SK-N-SH treated with all-trans-retinoic acid at 6 μM for 48 hours (cell line): ENCODE data around the gene SNX27.

ENCODE experiments used
- ESRRG ChIP-seq: fragments of 250-450 bp; sonication (Bioruptor Pico); IDR thresholded peaks from 2 replicates; pipeline ENCODE4 v1.6.1; 2021; ENCODE audit warnings: mild to moderate bottlenecking
- PPARA ChIP-seq: fragments of 250-450 bp; sonication (Bioruptor Pico); IDR thresholded peaks from 2 replicates; pipeline ENCODE4 v1.5.0; 2020; ENCODE audit warnings: mild to moderate bottlenecking, borderline replicate concordance
- TSHZ2 ChIP-seq: fragments of 250-450 bp; sonication (Bioruptor Pico); IDR thresholded peaks from 2 replicates; pipeline ENCODE4 v1.5.0; 2020; ENCODE audit warnings: mild to moderate bottlenecking, moderate library complexity
- ZC3H10 ChIP-seq: fragments of 250-450 bp; sonication (Bioruptor Pico); IDR thresholded peaks from 2 replicates; pipeline ENCODE4 v1.5.1; 2021; ENCODE audit warnings: mild to moderate bottlenecking, moderate library complexity
- ZFP3 ChIP-seq: fragments of 250-450 bp; sonication (Bioruptor Pico); IDR thresholded peaks from 2 replicates; pipeline ENCODE4 v1.5.0; 2020; ENCODE audit warnings: mild to moderate bottlenecking, moderate library complexity
- ZNF565 ChIP-seq: fragments of 450-650 bp; formaldehyde crosslinking; conservative IDR thresholded peaks from 2 replicates; pipeline ENCODE4 v1.5.0; 2020; ENCODE audit warnings: low read depth, mild to moderate bottlenecking, moderate library complexity
- ZNF70 ChIP-seq: fragments of 450-650 bp; formaldehyde crosslinking; IDR thresholded peaks from 2 replicates; pipeline ENCODE4 v1.5.0; 2020; ENCODE audit warnings: mild to moderate bottlenecking, moderate library complexity
- TF ChIP-seq, protein P1 (sequence below): fragments of 250-450 bp; sonication (Bioruptor Pico); IDR thresholded peaks from 2 replicates; pipeline ENCODE4 v1.8.0; 2020; ENCODE audit warnings: mild to moderate bottlenecking, moderate library complexity, borderline replicate concordance

GRCh38 chr1:151701515-151701914, 89.7 kb downstream of the SNX27 start:
- TF ChIP-seq ZNF565 (no peak), ESRRG (CRISPR knock-in tag) (no peak), ZFP3 (no peak), PPARA (CRISPR knock-in tag) (no peak), ZNF70 (CRISPR knock-in tag) (no peak), TSHZ2 (CRISPR knock-in tag) (no peak), ZC3H10 (no peak)
- TF ChIP-seq, protein P1, sequence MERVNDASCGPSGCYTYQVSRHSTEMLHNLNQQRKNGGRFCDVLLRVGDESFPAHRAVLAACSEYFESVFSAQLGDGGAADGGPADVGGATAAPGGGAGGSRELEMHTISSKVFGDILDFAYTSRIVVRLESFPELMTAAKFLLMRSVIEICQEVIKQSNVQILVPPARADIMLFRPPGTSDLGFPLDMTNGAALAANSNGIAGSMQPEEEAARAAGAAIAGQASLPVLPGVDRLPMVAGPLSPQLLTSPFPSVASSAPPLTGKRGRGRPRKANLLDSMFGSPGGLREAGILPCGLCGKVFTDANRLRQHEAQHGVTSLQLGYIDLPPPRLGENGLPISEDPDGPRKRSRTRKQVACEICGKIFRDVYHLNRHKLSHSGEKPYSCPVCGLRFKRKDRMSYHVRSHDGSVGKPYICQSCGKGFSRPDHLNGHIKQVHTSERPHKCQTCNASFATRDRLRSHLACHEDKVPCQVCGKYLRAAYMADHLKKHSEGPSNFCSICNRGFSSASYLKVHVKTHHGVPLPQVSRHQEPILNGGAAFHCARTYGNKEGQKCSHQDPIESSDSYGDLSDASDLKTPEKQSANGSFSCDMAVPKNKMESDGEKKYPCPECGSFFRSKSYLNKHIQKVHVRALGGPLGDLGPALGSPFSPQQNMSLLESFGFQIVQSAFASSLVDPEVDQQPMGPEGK, result no peak
